ENCODE measurements around the gene TRIB2. TPM values are rescaled to one million over a fixed set of nuclear protein-coding genes. Genes with fewer than 3 reads are reported as not detected.

The TRIB2 gene
- polyA plus RNA-seq, 1 of the 3 experiments (the other 2 are of a cell fraction), result 27.5 TPM

GRCh38 chr2:12720754-12721378 is 4.1 kb downstream of the TRIB2 start (continued):
- peak; percentile 40; the same call in 1 of the 2 replicates for TF ChIP-seq PBX3 (IDR thresholded peaks at IDR 0.05)
- peak in 1 of 2 experiments; percentile 84; a peak in 2 of 4 replicates for TF ChIP-seq EP300 (IDR thresholded peaks at IDR 0.05; ENCODE audit: borderline replicate concordance in 1 of 2, low read depth in 1 of 2, low read length in 1 of 2)
- TF ChIP-seq MXI1 (IDR thresholded peaks at IDR 0.05; ENCODE audit: low read depth, low read length), result peak; percentile 56; the same call in 1 of the 2 replicates

- DNase-seq, result no peak
- H3K36me3 ChIP-seq (replicated peaks in 1 of 2; ENCODE audit: control insufficient read depth in 1 of 2, insufficient read depth in 2 of 2, low read length in 1 of 2), result peaks cover 35 to 56% of the 10 kb centered on the region in 2 experiments
- 76% methylated on average over 14 of the region's 14 CpGs for WGBS (ENCODE audit: low lambda C conversion rate)
- peak overlapping the region in 1 of 2 experiments; percentile 10; a peak in 1 of 4 replicates for H3K27ac ChIP-seq (ENCODE audit: low read depth in 2 of 2, low read length in 1 of 2)
- peak overlapping the region in 1 of 2 experiments; percentile 93; a peak in 2 of 4 replicates for H3K4me3 ChIP-seq (ENCODE audit: low read depth in 2 of 2, low read length in 1 of 2)
- no peaks in the 10 kb centered on the region for H3K9me2 ChIP-seq
- TF ChIP-seq MXI1 (IDR thresholded peaks at IDR 0.05; ENCODE audit: low read depth, low read length) (no peak), NFIC (IDR thresholded peaks at IDR 0.05; ENCODE audit: borderline replicate concordance) (no peak), TAF1 (IDR thresholded peaks at IDR 0.05; ENCODE audit: borderline replicate concordance, low read depth, low read length) (no peak), CTCF (IDR thresholded peaks at IDR 0.05) (no peak)
- peaks cover 77% of the 10 kb centered on the region for H4K20me1 ChIP-seq (ENCODE audit: insufficient read depth)
- H2AFZ ChIP-seq (ENCODE audit: low read depth), result no peak overlapping the region
- peaks cover 100% of the 10 kb centered on the region for H3K79me2 ChIP-seq (ENCODE audit: insufficient read depth)
- ChIA-PET POLR2A (interaction anchor here (0.6 to 2.4 kb wide), 3 partner anchors 8 to 285 kb away, joined by 3 to 7 read pairs (median 6); no protein-coding TSS in a partner anchor), CTCF (interaction anchor here (0.6 to 5.7 kb wide), 15 partner anchors 11 to 1034 kb away, joined by 3 to 97 read pairs (median 3); no protein-coding TSS in a partner anchor)
- peaks cover 11% of the 10 kb centered on the region for H3F3A ChIP-seq (replicated peaks; ENCODE audit: insufficient read depth)
- no peaks in the 10 kb centered on the region for H3K9me3 ChIP-seq
- no peak overlapping the region; the same call in 1 of the 2 replicates for H3K9ac ChIP-seq
- H3K27me3 ChIP-seq (ENCODE audit: insufficient read depth), result no peaks in the 10 kb centered on the region
- peaks cover 25 to 55% of the 10 kb centered on the region in 2 experiments; a peak in 3 of 4 replicates for H3K4me1 ChIP-seq (ENCODE audit: control insufficient read depth in 1 of 2, insufficient read depth in 2 of 2, low read depth in 1 of 2, low read length in 1 of 2)
- H3K4me2 ChIP-seq, result peak overlapping the region; percentile 83
Measured at GRCh38 chr2:12721566-12722446, 5.1 kb downstream of the TRIB2 start.
